Activated T-cell treated with anti-CD3 and anti-CD28 coated beads, Interleukin-2, amount 50 U/mL, for 72 hours (primary cell): Measurements from ENCODE around the gene RASIP1. TPM values are rescaled to one million over a fixed set of nuclear protein-coding genes. Genes with fewer than 3 reads are reported as not detected.

Experiments used
- ATAC-seq, 2 donors: fragments of 150-1000 bp; cut with Tn5 transposase; replicated peaks in 1 of 2; 2 replicates each; pipeline ENCODE4 v1.10.0; 2021; ENCODE audit warnings: moderate library complexity in 2 of 2, mild to moderate bottlenecking in 1 of 2
- DNase-seq, 2 donors: peaks; one replicate each; pipeline ENCODE4 v3.0.0; 2021 to 2022; ENCODE audit warnings: mixed read lengths in 1 of 2
- H3K27ac Mint-ChIP-seq: one replicate; pipeline ENCODE4 v1.8.0; 2022; ENCODE audit warnings: mild to moderate bottlenecking, moderate library complexity, mixed read lengths
- H3K27me3 Mint-ChIP-seq: one replicate; pipeline ENCODE4 v1.8.0; 2022; ENCODE audit warnings: low read depth, mixed read lengths
- H3K36me3 Mint-ChIP-seq, 2 donors: one replicate each; pipeline ENCODE4 v1.8.0; 2022; ENCODE audit warnings: mixed read lengths in 2 of 2, mild to moderate bottlenecking in 1 of 2; ENCODE audit not compliant: insufficient read depth in 2 of 2
- H3K4me1 Mint-ChIP-seq: one replicate; pipeline ENCODE4 v1.8.0; 2022; ENCODE audit warnings: low read depth, mixed read lengths
- H3K4me3 Mint-ChIP-seq, 2 donors: one replicate each; pipeline ENCODE4 v1.8.0; 2022; ENCODE audit warnings: mild to moderate bottlenecking in 2 of 2, mixed read lengths in 2 of 2, moderate library complexity in 2 of 2
- H3K9me3 Mint-ChIP-seq, 2 donors: one replicate each; pipeline ENCODE4 v1.8.0; 2022; ENCODE audit warnings: mixed read lengths in 2 of 2
- total RNA-seq, 2 donors: library from RNA; stranded (reverse); gene quantifications; one replicate each; pipeline ENCODE4 v1.2.3, GENCODE V29; 2022

The RASIP1 gene
- total RNA-seq, 2 donors from 2014 or later, result 0.53 to 0.86 TPM

DNA sequence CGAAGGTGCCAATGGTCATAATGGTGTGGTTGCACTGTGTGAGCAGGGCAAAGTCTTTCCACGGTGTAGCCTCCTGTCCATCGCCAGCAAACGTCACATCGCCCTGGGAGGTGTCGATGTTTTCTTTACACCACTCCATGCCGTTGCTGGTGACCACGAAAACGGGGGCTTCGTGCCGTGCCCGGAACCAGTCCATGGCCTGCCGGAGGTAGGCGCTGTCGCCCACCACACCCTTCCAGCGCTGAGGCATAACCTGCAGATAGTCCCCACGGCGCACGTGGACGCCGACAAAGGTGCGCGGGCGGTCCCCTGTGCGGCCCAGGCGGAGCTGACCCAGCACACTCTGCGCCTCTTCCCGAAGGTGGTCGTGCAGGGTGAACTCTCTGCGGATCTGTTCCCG, 9.9 kb upstream of the RASIP1 start:
- H3K27ac Mint-ChIP-seq, result no peak overlapping the region
- ATAC-seq, result no peak
- DNase-seq, result no peak
- H3K36me3 Mint-ChIP-seq, result peaks cover 0 to 2% of the 10 kb centered on the region in 2 donors
- H3K4me1 Mint-ChIP-seq, result peaks cover 37% of the 10 kb centered on the region
- no peak overlapping the region for H3K4me3 Mint-ChIP-seq
- peaks cover 41% of the 10 kb centered on the region for H3K27me3 Mint-ChIP-seq
- H3K9me3 Mint-ChIP-seq, result no peaks in the 10 kb centered on the region

DNA sequence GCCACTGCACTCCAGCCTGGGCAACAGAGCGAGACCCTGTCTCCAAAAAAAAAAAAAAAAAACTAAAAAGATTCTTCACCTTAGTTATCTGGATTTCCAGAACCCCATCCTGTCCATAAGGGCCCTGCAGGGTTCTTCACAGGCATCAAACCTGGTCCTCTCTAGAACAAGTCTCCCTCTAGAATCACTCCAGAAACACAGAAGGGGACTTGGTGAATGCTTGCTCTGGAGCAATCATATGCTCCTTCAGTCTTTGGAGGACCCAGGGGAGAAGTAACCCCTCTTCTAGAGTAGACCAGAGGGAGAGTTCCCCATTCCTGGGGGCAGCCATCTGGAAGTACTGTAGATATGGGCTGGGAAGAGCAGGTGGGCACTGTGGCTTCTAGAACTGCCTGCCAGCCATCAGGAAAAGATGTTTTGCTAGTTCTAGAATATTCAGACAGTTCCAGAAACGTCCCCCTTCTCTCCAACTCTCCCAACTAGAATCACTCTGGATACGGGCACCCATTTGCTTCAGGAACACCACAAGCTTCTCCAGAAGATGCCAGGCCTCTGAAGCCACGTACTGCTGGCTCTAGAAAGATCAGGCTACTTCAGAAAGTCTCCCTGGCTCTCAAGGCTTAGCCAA, 9.3 kb upstream of the RASIP1 start:
- H3K36me3 Mint-ChIP-seq, result peaks cover 0 to 2% of the 10 kb centered on the region in 2 donors
- H3K9me3 Mint-ChIP-seq, result no peaks in the 10 kb centered on the region
- H3K4me1 Mint-ChIP-seq, result peaks cover 38% of the 10 kb centered on the region
- no peak for DNase-seq
- H3K27me3 Mint-ChIP-seq, result peaks cover 38% of the 10 kb centered on the region
- H3K4me3 Mint-ChIP-seq, result no peak overlapping the region
- H3K27ac Mint-ChIP-seq, result no peak overlapping the region
- no peak for ATAC-seq

DNA sequence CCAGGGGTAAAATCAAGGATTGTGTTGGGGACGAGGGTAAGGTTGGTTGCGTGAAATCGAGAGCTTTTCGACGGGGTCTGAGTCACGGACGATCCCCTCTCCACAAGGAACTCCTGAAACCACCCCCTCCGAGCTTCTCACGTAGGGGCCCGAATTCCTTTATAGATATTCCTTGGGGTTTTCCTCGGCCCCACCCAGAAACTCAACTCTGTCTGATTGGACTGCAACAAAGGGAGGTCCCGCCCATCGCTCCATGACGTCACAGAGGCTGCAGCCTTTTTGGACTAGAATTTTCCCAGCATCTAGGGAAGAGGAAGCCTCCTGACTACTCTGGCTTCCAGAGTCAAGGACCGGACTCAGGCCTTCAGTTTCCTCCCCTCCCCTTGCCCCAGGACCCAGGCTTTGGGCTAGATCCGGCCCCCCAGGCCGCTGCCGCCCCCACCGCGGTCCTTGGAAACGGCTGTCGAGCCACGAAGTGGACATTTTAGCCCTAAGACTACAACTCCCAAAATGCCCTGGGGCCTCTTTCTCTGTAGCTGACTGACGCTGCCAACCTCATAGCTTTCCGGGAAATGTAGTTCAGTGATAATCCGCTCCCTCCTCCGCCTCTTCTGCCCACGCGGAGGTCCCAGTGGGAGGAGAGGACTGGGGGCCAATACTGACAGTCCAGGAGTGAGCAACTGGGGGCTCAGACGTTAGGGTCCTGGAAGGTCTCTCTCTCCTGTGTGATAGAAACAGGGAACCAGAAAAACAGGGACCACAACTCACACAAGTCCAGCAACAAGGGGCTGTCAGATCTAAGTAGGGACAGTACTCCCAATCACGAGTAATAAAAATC, 6.5 kb upstream of the RASIP1 start, which contains the start of gene IZUMO1:
Gene IZUMO1, minus strand, starts transcription at position 172 of the 838 bp plus-strand sequence. CDS start 1,050 bp downstream, outside the sequence.
- H3K4me1 Mint-ChIP-seq, result peaks cover 20% of the 10 kb centered on the region
- H3K36me3 Mint-ChIP-seq, result peaks cover 0 to 2% of the 10 kb centered on the region in 2 donors
- ATAC-seq, result peak; percentile 86
- peaks cover 21% of the 10 kb centered on the region for H3K27me3 Mint-ChIP-seq
- peak; percentile 69 to 70 for DNase-seq
- H3K9me3 Mint-ChIP-seq, result no peaks in the 10 kb centered on the region
- peak within 1 kb of the TSS; percentile 67 to 74 for H3K4me3 Mint-ChIP-seq
- peak within 1 kb of the TSS; percentile 69 for H3K27ac Mint-ChIP-seq

GRCh38 chr19:48746110-48746509, 5.7 kb upstream of the RASIP1 start:
- peak overlapping the region; percentile 67 to 74 for H3K4me3 Mint-ChIP-seq
- H3K9me3 Mint-ChIP-seq, result no peaks in the 10 kb centered on the region
- peaks cover 16% of the 10 kb centered on the region for H3K27me3 Mint-ChIP-seq
- no peak overlapping the region for H3K27ac Mint-ChIP-seq
- H3K36me3 Mint-ChIP-seq, result peaks cover 0 to 2% of the 10 kb centered on the region in 2 donors
- no peak for DNase-seq
- ATAC-seq, result no peak
- H3K4me1 Mint-ChIP-seq, result peaks cover 23% of the 10 kb centered on the region

- no peaks in the 10 kb centered on the region for H3K9me3 Mint-ChIP-seq
- no peak overlapping the region for H3K27ac Mint-ChIP-seq
- peak overlapping the region; percentile 45 to 62 for H3K4me3 Mint-ChIP-seq
- H3K4me1 Mint-ChIP-seq, result peaks cover 24% of the 10 kb centered on the region
- peak; percentile 57 to 59 for DNase-seq
- peaks cover 0 to 2% of the 10 kb centered on the region in 2 donors for H3K36me3 Mint-ChIP-seq
- peaks cover 13% of the 10 kb centered on the region for H3K27me3 Mint-ChIP-seq
- ATAC-seq, result peak; percentile 60 to 72
Observed at GRCh38 chr19:48745208-48745995, 5.0 kb upstream of the RASIP1 start.

DNA sequence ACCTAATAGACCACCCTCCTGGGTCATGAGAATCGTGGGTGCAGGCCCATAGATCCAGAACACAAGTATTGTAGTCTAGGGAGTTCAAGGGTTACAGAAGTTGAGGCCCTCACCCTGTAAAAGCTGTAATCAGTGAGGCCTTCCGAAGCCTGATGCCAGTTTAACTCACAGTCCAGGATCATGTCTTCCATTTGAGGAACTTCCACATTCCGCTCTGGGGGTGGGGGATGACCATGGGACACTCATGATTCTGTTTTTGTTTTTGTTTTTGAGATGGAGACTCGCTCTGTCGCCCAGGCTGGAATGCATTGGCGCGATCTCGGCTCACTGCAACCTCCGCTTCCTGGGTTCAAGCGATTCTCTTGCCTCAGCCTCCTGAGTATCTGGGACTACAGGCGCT, 1.7 kb upstream of the RASIP1 start:
- no peak overlapping the region for H3K27ac Mint-ChIP-seq
- no peak overlapping the region for H3K4me3 Mint-ChIP-seq

DNA sequence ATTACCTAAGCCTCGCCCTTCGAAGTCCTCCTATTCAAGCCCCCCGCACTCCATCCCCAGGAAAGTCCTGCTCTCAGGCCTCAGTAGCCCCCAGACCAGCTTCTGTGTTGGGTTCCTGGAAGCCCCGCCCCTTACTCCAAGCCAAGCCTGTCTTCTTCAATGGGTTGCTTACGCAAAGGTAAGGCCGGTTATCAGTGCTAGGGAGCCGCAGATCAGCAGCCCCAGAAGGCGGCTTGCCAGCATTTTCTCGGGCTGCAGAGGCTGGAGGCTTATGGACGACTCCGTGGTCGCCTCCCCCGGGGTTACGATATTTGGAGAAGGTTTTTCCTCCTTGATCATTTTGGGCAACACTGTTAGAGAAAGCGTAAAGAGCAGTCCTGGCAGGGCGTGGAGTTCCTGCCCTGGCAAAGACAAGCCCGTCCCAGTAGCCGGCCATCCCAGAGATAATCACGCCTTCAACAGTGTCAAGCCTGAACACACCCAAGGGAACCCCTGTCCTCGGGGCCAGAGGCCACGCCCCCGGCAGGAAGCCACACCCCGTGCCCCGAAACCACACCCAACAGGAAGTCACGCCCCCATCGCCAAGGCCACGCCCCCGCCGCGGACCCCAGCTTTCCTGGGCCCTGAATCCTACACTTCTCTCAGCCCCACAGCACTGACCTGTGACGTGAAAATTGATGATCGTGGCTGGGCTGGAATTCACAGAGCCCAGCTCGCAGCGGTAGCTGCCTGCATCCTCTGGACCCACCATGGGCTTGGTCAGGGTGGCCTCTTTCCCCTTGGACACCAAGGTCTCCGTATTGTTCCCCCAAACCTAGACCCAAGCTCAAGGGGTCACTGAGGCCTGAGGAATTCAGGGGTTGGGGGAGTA, 954 bp upstream of the RASIP1 start:
- peaks cover 0 to 2% of the 10 kb centered on the region in 2 donors for H3K36me3 Mint-ChIP-seq
- H3K4me3 Mint-ChIP-seq, result peak overlapping the region in 1 of 2 donors; percentile 11
- H3K27ac Mint-ChIP-seq, result no peak overlapping the region
- H3K27me3 Mint-ChIP-seq, result peaks cover 11% of the 10 kb centered on the region
- no peaks in the 10 kb centered on the region for H3K9me3 Mint-ChIP-seq
- peak; percentile 57 to 68 for DNase-seq
- H3K4me1 Mint-ChIP-seq, result peaks cover 22% of the 10 kb centered on the region
- no peak for ATAC-seq

More for the DNA sequence above, 1.7 kb upstream of the RASIP1 start:
- DNase-seq (no peak), ATAC-seq (no peak)
- peaks cover 13% of the 10 kb centered on the region for H3K27me3 Mint-ChIP-seq
- H3K9me3 Mint-ChIP-seq, result no peaks in the 10 kb centered on the region
- H3K4me1 Mint-ChIP-seq, result peaks cover 28% of the 10 kb centered on the region
- H3K36me3 Mint-ChIP-seq, result peaks cover 0 to 2% of the 10 kb centered on the region in 2 donors

DNA sequence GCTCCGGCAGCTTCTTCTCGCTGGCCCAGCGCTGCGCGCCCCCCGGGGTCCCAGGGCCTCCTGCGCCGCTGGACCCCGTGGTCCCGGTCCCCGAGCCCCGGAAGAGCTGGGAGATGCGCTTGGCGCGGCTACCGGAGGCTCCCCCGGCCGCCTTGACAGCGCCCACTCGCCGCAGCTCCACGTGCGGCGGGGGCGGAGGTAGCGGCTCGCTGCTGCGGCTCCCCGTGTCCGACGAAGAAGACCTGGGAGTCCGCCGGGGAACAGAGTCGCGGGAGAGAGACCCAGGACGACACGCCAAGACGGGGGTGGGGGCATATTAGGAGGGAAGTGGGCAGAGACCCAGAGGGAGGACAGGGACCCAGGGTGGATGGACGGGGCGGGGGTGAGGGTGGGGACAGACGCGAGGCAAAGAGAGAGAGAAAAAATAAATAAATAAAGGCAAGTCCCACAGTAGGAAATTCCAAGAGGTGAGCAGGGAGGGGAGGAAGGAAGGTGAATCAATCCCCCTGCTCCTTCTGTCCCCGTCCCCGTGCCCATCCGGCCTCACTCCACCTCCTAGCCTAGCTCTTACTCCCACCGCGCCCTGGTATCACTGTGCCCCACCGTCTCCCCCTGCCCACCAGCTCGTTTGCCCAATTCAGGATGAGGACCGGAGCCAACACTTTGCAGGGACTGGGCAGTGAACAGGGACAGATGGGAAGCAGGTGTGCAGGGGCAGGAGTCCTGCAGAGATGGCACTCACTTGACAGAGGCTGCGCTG, 826 bp downstream of the RASIP1 start:
- no peak for DNase-seq
- H3K27ac Mint-ChIP-seq, result no peak overlapping the region
- H3K27me3 Mint-ChIP-seq, result no peaks in the 10 kb centered on the region
- H3K4me3 Mint-ChIP-seq, result peak overlapping the region; percentile 32 to 54
- no peaks in the 10 kb centered on the region for H3K36me3 Mint-ChIP-seq
- no peaks in the 10 kb centered on the region for H3K9me3 Mint-ChIP-seq
- H3K4me1 Mint-ChIP-seq, result peaks cover 11% of the 10 kb centered on the region
- ATAC-seq, result peak in 1 of 2 donors; percentile 1

DNA sequence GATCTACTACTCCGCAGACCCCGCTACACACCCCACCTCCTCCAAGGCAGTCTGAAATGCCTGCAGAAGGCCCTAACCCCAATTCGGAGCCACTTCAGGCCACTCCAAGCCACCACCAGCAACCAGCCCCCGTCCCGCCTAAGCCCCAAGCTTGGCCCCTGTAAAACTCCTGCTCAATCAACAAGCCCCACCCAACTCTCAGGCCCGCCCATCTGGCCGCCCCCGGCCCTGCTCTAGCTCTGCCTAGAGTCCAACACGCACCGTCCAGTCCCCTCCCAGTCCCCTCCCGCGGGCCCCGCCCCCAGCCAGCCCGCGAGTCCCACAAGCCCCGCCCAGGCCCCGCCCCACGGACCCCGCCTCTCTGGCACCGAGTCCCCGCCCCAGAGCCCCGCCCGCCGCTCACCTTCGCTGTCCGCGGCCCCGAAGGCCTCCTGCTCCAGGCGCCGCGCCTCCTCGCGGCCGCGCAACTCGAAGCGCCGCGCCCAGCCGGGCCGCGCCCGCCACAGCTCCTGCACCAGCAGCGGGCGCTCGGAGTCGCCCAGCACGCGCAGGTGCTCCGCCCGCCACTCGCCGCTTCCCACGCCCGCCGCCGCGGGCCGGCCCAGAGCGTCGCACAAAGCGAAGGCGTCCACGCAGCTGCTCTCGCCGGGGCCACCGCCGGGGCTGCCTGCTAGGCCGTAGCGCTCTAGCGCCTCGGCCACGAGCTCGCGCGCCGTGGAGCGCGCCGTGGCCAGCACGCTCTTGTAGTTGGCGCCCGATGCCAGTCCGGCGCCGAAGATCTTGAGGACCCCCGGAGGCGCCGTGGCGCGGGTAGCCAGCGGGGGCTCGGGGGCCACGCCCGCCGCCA, 1.6 kb downstream of the RASIP1 start:
- no peaks in the 10 kb centered on the region for H3K36me3 Mint-ChIP-seq
- H3K4me1 Mint-ChIP-seq, result peaks cover 11% of the 10 kb centered on the region
- ATAC-seq (peak; percentile 95), DNase-seq (peak; percentile 94 to 95)
- H3K27me3 Mint-ChIP-seq, result no peaks in the 10 kb centered on the region
- no peak overlapping the region for H3K27ac Mint-ChIP-seq
- H3K9me3 Mint-ChIP-seq, result no peaks in the 10 kb centered on the region
- H3K4me3 Mint-ChIP-seq, result peak overlapping the region; percentile 71 to 85

GRCh38 chr19:48737360-48737998, 2.9 kb downstream of the RASIP1 start:
- Mint-ChIP-seq H3K27ac (no peak overlapping the region), H3K4me3 (no peak overlapping the region), H3K4me1 (peaks cover 11% of the 10 kb centered on the region)

More at GRCh38 chr19:48737360-48737998, 2.9 kb downstream of the RASIP1 start:
- DNase-seq (no peak), ATAC-seq (no peak)
- H3K27me3 Mint-ChIP-seq, result no peaks in the 10 kb centered on the region
- no peaks in the 10 kb centered on the region for H3K36me3 Mint-ChIP-seq
- no peaks in the 10 kb centered on the region for H3K9me3 Mint-ChIP-seq
